T1000 (cell line): Measurements from ENCODE around the gene TRIM60.
"Not testable (repeated sequence)": the region's sequence is repeated elsewhere in the genome, so short reads cannot be mapped to it uniquely, and the experiment has no call there.

Source experiments
- DNase-seq: peaks from one replicate; lab custom pipeline; 2025; ENCODE audit warnings: mixed read lengths; lab: John Stamatoyannopoulos, UW

TRIM60 gene

GRCh38 chr4:165031436-165032211, at the start of gene TRIM60:
TRIM60 (plus strand) TSS chr4:165031999; CDS start chr4:165040073, 8,074 bp downstream.
- no peak for DNase-seq

DNA sequence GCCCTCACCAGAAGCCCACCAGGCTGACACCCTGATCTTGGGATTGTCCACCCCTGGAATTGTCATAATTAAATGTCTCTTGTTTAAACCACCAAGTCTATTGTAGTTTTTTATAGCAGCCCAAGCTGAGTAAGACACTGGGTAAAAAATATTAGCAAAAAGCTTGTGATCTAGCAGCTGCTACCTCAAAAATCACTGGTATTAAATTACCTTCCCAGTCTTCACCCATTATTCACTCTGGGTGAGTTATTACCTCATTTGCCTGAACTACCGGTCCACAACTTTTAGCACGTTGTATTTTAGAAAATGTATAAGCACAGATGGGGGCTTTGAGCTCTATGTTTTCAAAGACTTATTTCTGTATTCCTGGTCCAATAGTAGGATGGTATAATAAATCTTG, 42.3 kb upstream of the TRIM60 start:
- no peak for DNase-seq

DNA sequence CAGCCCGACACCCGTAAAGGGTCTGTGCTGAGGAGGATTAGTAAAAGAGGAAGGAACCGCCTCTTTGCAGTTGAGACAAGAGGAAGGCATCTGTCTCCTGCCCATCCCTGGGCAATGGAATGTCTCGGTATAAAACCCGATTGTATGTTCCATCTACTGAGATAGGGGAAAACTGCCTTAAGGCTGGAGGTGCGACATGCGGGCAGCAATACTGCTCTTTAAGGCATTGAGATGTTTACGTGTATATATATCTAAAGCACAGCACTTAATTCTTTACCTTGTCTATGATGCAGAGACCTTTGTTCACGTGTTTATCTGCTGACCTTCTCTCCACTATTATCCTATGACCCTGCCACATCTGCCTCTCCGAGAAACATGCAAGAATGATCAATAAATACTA, 41.0 kb upstream of the TRIM60 start:
- not testable (repeated sequence) for DNase-seq

- DNase-seq = not testable (repeated sequence)
Measured at GRCh38 chr4:164996123-164996522, 35.7 kb upstream of the TRIM60 start.

DNA sequence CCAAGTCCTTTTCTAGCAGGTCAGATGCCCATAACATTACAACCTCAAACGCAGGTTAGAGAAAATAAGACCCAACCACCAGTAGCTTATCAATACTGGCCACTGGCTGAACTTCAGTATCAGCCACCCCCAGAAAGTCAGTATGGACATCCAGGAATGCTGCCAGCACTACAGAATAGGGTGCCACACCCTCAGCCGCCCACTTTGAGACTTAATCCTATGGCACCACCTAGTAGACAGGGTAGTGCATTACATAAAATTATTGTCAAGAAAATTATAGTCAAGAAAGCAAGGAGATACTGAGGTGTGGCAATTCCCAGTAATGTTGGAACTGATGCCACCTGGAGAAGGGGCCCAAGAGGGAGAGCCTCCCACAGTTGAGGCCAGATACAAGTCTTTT, 34.5 kb upstream of the TRIM60 start:
- no peak for DNase-seq

GRCh38 chr4:164997941-164998340, 33.9 kb upstream of the TRIM60 start:
- DNase-seq = no peak

DNA sequence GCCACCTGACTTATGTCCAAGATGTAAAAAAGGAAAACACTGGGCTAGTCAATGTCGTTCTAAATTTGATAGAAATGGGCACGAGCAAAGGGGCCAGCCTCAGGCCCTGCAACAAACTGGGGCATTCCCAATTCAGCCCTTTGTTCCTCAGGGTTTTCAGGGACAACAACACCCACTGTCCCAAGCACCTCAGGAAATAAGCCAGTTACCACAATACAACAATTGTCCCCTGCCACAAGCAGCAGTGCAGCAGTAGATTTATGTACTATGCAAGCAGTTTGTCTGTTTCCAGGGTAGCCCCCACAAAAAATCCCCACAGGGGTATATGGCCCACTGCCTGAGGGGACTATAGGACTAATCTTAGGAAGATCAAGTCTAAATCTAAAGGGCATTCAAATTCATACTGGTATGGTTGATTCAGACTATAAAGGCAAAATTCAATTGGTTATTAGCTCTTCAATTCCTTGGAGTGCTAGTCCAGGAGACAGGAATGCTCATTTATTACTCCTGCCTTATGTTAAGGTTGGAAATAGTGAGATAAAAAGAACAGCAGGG, 33.2 kb upstream of the TRIM60 start:
- not testable (repeated sequence) for DNase-seq

DNA sequence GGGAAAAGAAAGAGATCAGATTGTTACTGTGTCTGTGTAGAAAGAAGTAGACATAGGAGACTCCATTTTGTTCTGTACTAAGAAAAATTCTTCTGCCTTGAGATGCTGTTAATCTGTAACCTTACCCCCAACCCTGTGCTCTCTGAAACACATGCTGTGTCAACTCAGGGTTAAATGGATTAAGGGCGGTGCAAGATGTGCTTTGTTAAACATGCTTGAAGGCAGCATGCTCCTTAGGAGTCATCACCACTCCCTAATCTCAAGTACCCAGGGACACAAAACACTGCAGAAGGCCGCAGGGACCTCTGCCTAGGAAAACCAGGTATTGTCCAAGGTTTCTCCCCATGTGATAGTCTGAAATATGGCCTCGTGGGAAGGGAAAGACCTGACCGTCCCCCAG, 29.8 kb upstream of the TRIM60 start:
- not testable (repeated sequence) for DNase-seq

GRCh38 chr4:165005352-165005925, 26.4 kb upstream of the TRIM60 start:
- DNase-seq = no peak

DNA sequence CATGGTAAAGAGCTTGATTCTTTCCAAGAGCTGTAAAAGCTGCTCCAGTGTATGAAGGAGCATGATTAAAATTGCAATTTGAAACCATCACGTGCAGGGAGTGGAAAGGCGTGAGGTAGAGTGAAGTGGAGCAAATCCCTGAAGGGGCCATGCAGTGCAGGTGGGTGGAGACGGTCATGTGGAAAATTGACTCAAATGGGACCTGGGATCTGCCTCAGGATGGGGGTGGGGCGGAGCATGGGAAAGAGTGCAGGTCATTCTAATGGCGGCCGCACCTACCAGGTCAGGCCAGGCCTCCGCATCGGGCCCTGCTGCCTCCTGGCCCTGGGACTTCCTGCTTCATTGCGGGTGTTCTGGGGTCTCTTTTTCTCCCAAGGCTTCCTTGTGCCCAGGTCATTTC, 25.3 kb upstream of the TRIM60 start:
- no peak for DNase-seq

DNA sequence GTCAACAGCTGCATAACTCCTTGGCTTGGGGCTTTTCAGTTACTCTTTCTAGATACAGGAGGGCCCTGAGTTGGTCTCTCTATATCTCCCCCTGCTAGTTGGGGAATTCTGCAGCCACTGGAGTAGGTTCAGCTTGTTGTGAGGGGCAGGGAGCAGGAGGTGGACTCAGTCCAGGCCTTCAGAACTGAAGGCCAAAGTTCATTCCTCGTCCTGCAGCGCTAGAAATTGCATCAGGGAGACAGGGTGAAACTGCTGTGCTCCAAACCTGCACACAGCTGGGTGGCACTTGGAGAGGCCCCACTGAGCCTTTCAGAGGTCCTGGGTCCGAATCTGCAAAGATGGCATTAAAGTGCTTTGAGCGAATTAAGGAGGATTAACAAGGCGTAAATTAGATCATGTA, 24.9 kb upstream of the TRIM60 start:
- DNase-seq = no peak

DNA sequence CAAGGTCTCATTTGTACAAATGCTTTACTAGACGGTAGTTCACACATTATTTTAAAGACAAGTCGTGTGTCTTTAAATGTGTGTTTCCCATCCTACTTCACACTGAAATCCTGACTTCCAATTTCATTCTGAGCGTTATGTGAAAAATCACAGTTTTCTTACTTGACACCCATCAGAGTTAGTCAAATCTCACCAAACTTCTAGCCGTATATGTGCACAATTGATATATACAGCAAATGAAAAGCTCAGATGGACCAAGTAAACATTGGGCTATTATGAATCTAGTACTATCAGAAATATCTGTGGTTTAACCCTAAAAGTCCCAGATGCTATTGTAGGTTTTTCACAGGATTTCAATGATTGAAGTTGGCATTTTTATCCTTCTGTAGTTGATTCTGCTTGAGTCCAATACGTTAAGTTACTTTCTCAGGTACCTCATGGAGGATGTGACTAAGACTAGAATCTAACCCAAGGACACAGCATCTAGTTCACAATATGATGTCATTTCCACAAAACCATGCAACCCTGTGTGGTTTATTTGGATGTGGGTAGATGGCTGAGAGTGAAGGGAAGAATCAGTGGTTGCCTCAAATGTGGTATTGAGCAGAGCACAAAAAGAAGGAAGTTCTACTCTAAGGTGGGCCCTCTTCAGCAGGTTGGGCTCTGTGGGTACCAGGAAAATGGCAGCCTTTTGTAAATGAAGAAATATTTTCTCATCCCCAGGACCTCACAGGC, 22.1 kb upstream of the TRIM60 start:
- DNase-seq = no peak

DNA sequence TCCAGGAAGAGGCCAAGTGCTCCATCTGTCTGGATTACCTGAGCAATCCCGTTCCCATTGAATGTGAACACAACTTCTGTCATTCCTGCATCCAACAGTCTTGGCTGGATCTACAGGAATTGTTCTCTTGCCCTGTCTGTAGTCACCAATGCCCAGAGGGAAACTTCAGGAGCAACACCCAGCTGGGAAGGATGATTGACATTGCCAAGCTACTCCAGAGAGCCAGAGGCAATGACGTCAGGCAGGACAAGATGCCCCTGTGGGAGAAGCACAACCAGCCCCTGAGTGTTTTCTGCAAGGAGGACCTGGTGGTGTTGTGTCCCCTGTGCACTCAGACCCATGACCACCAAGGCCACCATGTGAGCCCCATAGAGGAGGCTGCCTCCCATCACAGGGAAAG, 21.3 kb upstream of the TRIM60 start:
- DNase-seq = no peak

DNA sequence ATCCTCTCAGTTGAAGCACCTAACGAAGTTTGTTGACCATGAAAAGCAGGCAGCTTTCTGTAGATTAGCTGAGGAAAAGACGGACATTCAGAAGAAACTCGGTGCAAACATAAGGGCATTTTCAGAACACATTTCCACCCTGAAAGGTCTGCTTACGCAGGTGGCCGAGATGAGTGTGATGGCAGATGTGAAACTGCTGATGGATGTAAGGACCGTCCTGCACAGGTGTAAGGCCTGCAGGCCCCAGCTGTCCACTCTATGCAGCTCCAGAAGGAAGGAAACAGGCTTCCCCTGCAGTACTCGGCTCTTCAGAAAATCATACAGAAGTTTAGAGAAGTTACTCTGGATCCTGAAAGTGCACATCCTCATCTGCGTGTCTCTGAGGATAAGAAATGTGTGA, 20.8 kb upstream of the TRIM60 start:
- DNase-seq = no peak

DNA sequence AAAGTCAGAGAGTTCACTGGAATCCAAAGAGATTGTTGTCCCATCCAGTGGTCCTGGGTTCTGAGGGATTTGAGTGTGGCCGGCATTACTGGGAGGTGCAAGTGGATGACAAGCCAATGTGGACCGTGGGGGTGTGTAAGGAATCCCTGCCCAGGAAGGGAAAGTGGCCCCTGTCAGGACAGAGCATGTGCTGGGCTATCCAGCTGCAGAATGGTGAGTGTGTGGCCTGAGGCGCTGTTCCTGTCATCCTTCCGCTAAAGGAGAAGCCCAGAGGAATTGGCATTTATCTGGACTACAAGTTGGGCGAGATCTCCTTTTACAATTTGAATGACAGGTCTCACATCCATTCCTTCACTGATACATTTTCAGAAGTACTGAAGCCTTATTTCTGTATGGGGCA, 20.4 kb upstream of the TRIM60 start:
- DNase-seq = no peak

DNA sequence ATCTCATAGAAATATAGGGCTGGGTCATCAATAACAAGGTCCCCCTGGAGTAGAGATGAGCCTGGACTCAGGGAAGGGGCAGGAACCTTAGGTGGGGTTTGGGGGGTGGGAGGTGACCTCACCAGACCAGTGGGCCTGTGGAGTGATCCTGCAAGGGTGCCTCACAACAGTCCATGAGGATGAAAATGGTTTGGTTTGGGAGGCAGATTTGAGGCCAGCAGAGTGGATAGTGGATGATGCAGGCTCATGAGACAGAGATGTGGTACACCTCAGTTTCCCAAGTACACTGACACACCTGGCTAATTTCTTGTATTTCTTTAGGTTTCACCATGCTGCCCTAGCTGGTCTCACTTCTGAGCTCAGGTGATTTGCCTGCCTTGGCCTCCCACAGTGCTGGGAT, 18.1 kb upstream of the TRIM60 start:
- DNase-seq = no peak

- DNase-seq = no peak
Measured at GRCh38 chr4:165016971-165017370, 14.8 kb upstream of the TRIM60 start.

GRCh38 chr4:165019995-165020394, 11.8 kb upstream of the TRIM60 start:
- DNase-seq = not testable (repeated sequence)

DNA sequence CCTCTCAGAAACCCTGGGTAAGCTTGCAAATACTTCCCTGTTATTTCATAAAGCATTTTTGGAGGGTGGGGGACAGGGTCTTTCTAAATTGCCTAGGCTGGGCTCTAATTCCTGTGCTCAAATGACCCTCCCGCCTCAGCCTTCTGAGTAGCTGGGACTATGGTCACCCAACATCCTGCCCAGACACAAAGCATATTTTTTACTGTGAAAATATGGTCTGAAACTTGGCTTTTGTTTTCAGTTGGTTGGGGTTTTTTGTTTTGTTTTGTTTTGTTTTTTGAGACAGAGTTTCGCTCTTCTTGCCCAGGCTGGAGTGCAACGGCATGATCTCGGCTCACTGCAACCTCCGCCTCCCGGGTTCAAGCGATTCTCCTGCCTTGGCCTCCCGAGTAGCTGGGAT, 6.0 kb upstream of the TRIM60 start:
- not testable (repeated sequence) for DNase-seq

DNA sequence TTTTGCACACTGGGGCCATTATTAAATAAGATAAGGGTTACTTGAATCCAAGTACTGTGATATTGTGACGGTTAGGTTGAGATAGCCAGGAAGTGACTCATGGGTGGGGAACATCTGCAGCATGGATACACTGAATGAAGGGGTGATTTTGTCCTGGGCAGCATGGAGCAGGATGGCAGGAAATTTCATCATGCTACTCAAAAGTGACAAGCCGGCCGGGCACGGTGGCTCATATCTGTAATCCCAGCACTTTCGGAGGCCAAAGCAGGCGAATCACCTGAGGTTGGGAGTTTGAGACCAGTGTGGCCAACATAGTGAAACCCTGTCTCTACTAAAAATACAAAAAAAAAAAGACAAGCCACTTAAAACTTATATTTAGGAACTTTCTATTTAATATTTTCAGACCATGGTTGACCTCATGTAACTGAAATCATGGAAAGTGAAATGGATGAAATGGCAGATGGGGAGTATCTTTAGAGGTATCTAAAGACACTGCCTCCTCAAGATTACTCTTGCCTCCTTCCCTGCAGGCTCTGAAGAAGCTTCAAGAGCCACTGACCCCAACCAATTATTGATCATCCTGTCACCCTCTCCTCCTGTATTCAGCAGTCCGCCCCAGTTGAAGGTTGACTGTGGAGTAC, 3.9 kb upstream of the TRIM60 start:
- DNase-seq = no peak

GRCh38 chr4:165048170-165048569, 16.4 kb downstream of the TRIM60 start:
- no peak for DNase-seq

GRCh38 chr4:165052627-165053026, 20.8 kb downstream of the TRIM60 start:
- DNase-seq = no peak
